ENCODE measurements around the gene PPIF. TPM values are rescaled to one million over a fixed set of nuclear protein-coding genes. Genes with fewer than 3 reads are reported as not detected.

PPIF gene
- total and polyA plus RNA-seq, 2 of the 13 experiments (the other 11 are each of a cell fraction or from before 2014, with no cell fraction given), result 147 to 157 TPM

DNA sequence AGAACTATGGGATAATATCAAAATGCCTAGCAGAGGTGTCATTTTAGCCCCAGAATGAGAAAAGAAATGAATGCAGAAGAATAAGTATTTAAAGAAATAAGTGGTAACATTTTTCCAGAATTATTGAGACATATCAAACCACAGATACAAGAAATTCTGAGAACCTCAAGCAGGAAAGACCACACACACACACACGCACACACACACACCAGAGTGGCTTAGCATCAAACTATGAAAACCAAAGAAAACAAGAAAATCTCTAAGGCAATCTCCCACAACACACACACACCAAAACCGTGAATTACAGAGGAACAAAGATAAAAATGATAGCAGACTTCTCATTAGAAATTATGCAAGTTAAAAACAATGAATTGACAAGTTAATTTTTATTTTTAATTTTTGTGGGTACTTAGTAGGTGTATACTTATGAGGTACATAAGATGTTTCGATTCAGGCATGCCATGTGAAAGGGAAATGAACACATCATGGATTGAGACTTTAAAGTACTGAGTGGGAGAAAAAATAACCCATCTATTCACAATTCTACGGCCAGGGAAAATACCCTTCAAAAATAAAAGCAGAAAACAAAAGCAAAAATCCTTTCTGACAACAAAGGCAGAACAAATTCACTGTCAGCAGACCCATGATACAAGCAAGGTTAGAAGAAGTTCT is 14.6 kb downstream of the PPIF start (continued):
- TF ChIP-seq, protein P1, sequence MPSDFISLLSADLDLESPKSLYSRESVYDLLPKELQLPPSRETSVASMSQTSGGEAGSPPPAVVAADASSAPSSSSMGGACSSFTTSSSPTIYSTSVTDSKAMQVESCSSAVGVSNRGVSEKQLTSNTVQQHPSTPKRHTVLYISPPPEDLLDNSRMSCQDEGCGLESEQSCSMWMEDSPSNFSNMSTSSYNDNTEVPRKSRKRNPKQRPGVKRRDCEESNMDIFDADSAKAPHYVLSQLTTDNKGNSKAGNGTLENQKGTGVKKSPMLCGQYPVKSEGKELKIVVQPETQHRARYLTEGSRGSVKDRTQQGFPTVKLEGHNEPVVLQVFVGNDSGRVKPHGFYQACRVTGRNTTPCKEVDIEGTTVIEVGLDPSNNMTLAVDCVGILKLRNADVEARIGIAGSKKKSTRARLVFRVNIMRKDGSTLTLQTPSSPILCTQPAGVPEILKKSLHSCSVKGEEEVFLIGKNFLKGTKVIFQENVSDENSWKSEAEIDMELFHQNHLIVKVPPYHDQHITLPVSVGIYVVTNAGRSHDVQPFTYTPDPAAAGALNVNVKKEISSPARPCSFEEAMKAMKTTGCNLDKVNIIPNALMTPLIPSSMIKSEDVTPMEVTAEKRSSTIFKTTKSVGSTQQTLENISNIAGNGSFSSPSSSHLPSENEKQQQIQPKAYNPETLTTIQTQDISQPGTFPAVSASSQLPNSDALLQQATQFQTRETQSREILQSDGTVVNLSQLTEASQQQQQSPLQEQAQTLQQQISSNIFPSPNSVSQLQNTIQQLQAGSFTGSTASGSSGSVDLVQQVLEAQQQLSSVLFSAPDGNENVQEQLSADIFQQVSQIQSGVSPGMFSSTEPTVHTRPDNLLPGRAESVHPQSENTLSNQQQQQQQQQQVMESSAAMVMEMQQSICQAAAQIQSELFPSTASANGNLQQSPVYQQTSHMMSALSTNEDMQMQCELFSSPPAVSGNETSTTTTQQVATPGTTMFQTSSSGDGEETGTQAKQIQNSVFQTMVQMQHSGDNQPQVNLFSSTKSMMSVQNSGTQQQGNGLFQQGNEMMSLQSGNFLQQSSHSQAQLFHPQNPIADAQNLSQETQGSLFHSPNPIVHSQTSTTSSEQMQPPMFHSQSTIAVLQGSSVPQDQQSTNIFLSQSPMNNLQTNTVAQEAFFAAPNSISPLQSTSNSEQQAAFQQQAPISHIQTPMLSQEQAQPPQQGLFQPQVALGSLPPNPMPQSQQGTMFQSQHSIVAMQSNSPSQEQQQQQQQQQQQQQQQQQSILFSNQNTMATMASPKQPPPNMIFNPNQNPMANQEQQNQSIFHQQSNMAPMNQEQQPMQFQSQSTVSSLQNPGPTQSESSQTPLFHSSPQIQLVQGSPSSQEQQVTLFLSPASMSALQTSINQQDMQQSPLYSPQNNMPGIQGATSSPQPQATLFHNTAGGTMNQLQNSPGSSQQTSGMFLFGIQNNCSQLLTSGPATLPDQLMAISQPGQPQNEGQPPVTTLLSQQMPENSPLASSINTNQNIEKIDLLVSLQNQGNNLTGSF (CRISPR knock-in tag; IDR thresholded peaks at IDR 0.05), result no peak
- TF ChIP-seq ZNF44 (CRISPR knock-in tag; IDR thresholded peaks at IDR 0.05) (no peak), RFXAP (CRISPR knock-in tag; IDR thresholded peaks at IDR 0.05; ENCODE audit: borderline replicate concordance) (no peak), NAIF1 (CRISPR knock-in tag; IDR thresholded peaks at IDR 0.05; ENCODE audit: borderline replicate concordance) (no peak), TRIM24 (CRISPR knock-in tag; IDR thresholded peaks at IDR 0.05) (no peak), ZNF790 (CRISPR knock-in tag; IDR thresholded peaks at IDR 0.05; ENCODE audit: borderline replicate concordance) (no peak)

DNA sequence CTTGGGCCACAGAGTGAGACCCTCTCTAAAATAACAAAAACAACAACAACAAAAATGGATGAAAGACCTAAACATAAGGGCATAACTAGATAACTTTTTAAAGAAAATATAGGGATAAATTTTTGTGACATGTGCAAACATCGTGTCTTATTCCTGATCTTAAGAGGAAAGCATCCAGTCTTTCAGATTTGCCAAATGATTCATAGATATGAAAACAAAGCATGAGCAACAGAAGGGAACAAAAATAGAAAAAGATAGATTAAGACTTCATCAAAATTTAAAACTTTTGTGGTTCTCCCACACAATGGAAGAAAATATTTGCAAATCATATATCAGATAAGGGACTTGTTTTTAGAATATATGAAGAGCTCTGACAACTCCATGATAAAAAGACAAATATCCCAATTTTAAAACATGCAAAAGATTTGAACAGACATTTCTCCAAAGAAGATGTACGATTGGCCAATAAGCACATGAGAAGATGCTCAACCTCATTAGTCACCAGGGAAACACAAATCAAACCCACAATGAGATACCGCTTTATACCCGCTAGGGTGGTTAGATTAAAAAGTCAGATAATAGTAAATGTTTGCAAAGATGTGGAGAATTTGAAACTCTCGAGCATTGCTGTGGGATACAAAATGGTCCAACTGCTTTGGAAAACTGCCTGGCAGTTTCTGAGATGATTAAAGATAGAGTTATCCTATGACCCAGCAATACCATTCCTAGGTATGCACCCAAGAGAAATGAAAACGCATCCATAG is 20.3 kb downstream of the PPIF start:
- H4K20me1 ChIP-seq (ENCODE audit: insufficient read depth, low read length), result no peaks in the 10 kb centered on the region
- H3K36me3 ChIP-seq (replicated peaks in 1 of 2; ENCODE audit: control insufficient read depth in 1 of 2, insufficient read depth in 2 of 2, low read length in 2 of 2), result no peaks in the 10 kb centered on the region
- intact Hi-C loops (cut with micrococcal nuclease; ENCODE audit: unreplicated experiment), result no loop called here
- BruUV-seq (replicated peaks), result no TSS peak
- ATAC-seq (no peak), FAIRE-seq (no peak), DNase-seq (ENCODE audit: low spot score) (no peak)
- no peaks in the 10 kb centered on the region for H3K79me2 ChIP-seq (ENCODE audit: insufficient read depth, low read length)
- H3K4me2 ChIP-seq (ENCODE audit: low read depth, low read length), result no peak overlapping the region
- TF ChIP-seq ZSCAN12 (CRISPR knock-in tag; IDR thresholded peaks at IDR 0.05) (no peak), ZNF44 (CRISPR knock-in tag; IDR thresholded peaks at IDR 0.05) (no peak), BORCS8-MEF2B (CRISPR knock-in tag; IDR thresholded peaks at IDR 0.05) (no peak), ZNF205 (CRISPR knock-in tag; IDR thresholded peaks at IDR 0.05) (no peak), FLYWCH1 (CRISPR knock-in tag; IDR thresholded peaks at IDR 0.05) (no peak), NR2C2 (CRISPR knock-in tag; IDR thresholded peaks at IDR 0.05; ENCODE audit: borderline replicate concordance) (no peak), CENPX (CRISPR knock-in tag; IDR thresholded peaks at IDR 0.05) (no peak)
- no peaks in the 10 kb centered on the region for H3K27me3 ChIP-seq (ENCODE audit: control insufficient read depth in 1 of 2, insufficient read depth in 2 of 2, low read length in 2 of 2)
- no peak overlapping the region for H3K4me3 ChIP-seq (replicated peaks in 1 of 3; ENCODE audit: insufficient read depth in 1 of 3, low read depth in 2 of 3, low read length in 3 of 3)
- 41% methylated on average over 6 of the region's 6 CpGs for WGBS (ENCODE audit: low lambda C conversion rate)
- H3K27ac ChIP-seq (ENCODE audit: extremely low read length, insufficient read depth, low read length), result no peak overlapping the region
- no peaks in the 10 kb centered on the region for H3K4me1 ChIP-seq (ENCODE audit: insufficient read depth, low read length)
- CTCF ChIA-PET (ENCODE audit: low intra/inter-chr PET ratio, low total read pairs), result no interaction called here
- H3K9ac ChIP-seq (ENCODE audit: insufficient read depth, low read depth, low read length), result no peak overlapping the region
- no peak overlapping the region for H2AFZ ChIP-seq (ENCODE audit: low read length)
- in situ Hi-C loops (cut with HindIII; ENCODE audit: extremely low pct_ligation_motif_present, low pct_unique_long_range_greater_than_20kb), result no loop called here
- POLR2A ChIA-PET, result no interaction called here
- no peaks in the 10 kb centered on the region for H3K9me3 ChIP-seq (ENCODE audit: low read length)

Data from HepG2 (cell line).